HepG2 (cell line): Measurements from ENCODE around the gene SSU72. TPM values are rescaled to one million over a fixed set of nuclear protein-coding genes. Genes with fewer than 3 reads are reported as not detected.

ENCODE experiments used
- ATAC-seq: fragments of 200-7000 bp; cut with Tn5 transposase; 3 replicates; pipeline ENCODE4 v1.9.1; 2020; ENCODE audit warnings: mild to moderate bottlenecking, moderate library complexity
- BruUV-seq: library from RNA; stranded (reverse); fragments of 400-500 nt; replicated peaks from 2 replicates; lab custom pipeline; 2021; lab: Mats Ljungman, UMichigan
- CTCF ChIA-PET: fragments of 300-600 bp; formaldehyde crosslinking; extraction: SDS; loops from one replicate; lab custom pipeline; 2021; ENCODE audit warnings: low total read pairs, inconsistent platforms, low intra/inter-chr PET ratio; lab: Yijun Ruan, JAX
- POLR2A ChIA-PET: fragments of 350-600 bp; sonication (Branson Sonifier 250); formaldehyde crosslinking; loops from one replicate; lab custom pipeline; 2020; ENCODE audit warnings: antibody characterized with exemption, inconsistent platforms; lab: Yijun Ruan, JAX
- DNase-seq: peaks from one replicate; pipeline ENCODE4 v3.0.0-alpha.2; 2015; ENCODE audit warnings: low spot score
- FAIRE-seq: peaks from 3 replicates; lab custom pipeline; 2011; peaks lifted over from hg19 to GRCh38; lab: Jason Lieb, UNC
- H2AFZ ChIP-seq: one replicate; pipeline ENCODE4 v1.6.1; 2011; ENCODE audit warnings: low read length, inconsistent platforms
- H3K27ac ChIP-seq: fragments of 300-600 bp; 3 replicates; pipeline ENCODE4 v1.8.0; 2011; ENCODE audit warnings: mixed run types, mild to moderate bottlenecking, mixed read lengths, low read length, inconsistent platforms; ENCODE audit not compliant: insufficient read depth; ENCODE audit errors: extremely low read length
- H3K27me3 ChIP-seq, 2 experiments: fragments of 200-600 bp in 1 of 2; 2 replicates in 1 of 2; 3 replicates in 1 of 2; pipeline versions ENCODE4 v1.6.0 to v1.8.0; 2011; ENCODE audit warnings: low read length in 2 of 2, mild to moderate bottlenecking in 2 of 2, moderate library complexity in 2 of 2, inconsistent platforms in 1 of 2; ENCODE audit not compliant: insufficient read depth in 2 of 2, control insufficient read depth in 1 of 2
- H3K36me3 ChIP-seq, 2 experiments: fragments of 200-600 bp in 1 of 2; replicated peaks in 1 of 2; 2 replicates in 1 of 2; 3 replicates in 1 of 2; pipeline versions ENCODE4 v1.5.1 to v1.8.0; 2011; ENCODE audit warnings: low read length in 2 of 2, inconsistent platforms in 1 of 2; ENCODE audit not compliant: insufficient read depth in 2 of 2, control insufficient read depth in 1 of 2
- H3K4me1 ChIP-seq: 2 replicates; pipeline ENCODE4 v1.5.1; 2012; ENCODE audit warnings: low read length, inconsistent platforms; ENCODE audit not compliant: insufficient read depth
- H3K4me2 ChIP-seq: 2 replicates; pipeline ENCODE4 v1.6.0; 2011; ENCODE audit warnings: low read depth, low read length, inconsistent platforms
- H3K4me3 ChIP-seq, 3 experiments: fragments of 200-600 bp in 1 of 3; sonication (generic), shearing (Covaris generic) in 1 of 3; replicated peaks in 1 of 3; 2 replicates each; pipeline ENCODE4 v1.5.1; 2011 to 2016; ENCODE audit warnings: low read length in 3 of 3, inconsistent platforms in 2 of 3, low read depth in 2 of 3, mild to moderate bottlenecking in 2 of 3, control low read depth in 1 of 3, mixed read lengths in 1 of 3; ENCODE audit not compliant: insufficient read depth in 1 of 3
- H3K79me2 ChIP-seq: one replicate; pipeline ENCODE4 v1.6.1; 2011; ENCODE audit warnings: low read length, inconsistent platforms; ENCODE audit not compliant: insufficient read depth
- H3K9ac ChIP-seq: 2 replicates; pipeline ENCODE4 v1.6.0; 2011; ENCODE audit warnings: mild to moderate bottlenecking, low read depth, low read length, inconsistent platforms; ENCODE audit not compliant: insufficient read depth
- H3K9me3 ChIP-seq: 2 replicates; pipeline ENCODE4 v1.5.1; 2012; ENCODE audit warnings: mild to moderate bottlenecking, low read length
- H4K20me1 ChIP-seq: 2 replicates; pipeline ENCODE4 v1.6.0; 2011; ENCODE audit warnings: inconsistent platforms, mild to moderate bottlenecking, low read length, moderate library complexity; ENCODE audit not compliant: insufficient read depth
- CCAR2 ChIP-seq: fragments of 200-400 bp; formaldehyde crosslinking; optimal IDR thresholded peaks from 2 replicates; pipeline ENCODE3; 2018; ENCODE audit warnings: low read depth, mild to moderate bottlenecking, low read length, moderate library complexity
- CHD2 ChIP-seq: IDR thresholded peaks from 2 replicates; pipeline ENCODE4 v1.6.1; 2011; ENCODE audit warnings: low read depth, low read length, improper control_type of control experiment
- FOXK2 ChIP-seq: fragments of 450-650 bp; IDR thresholded peaks from 2 replicates; pipeline ENCODE4 v1.6.1; 2016
- GABPB1 ChIP-seq: IDR thresholded peaks from 2 replicates; pipeline ENCODE4 v1.6.1; 2016; ENCODE audit warnings: mild to moderate bottlenecking, missing genetic modification reagents, moderate library complexity, missing compliant biosample characterization
- HINFP ChIP-seq: sonication (generic); formaldehyde crosslinking; IDR thresholded peaks from 2 replicates; pipeline ENCODE4 v1.4.0; 2020; ENCODE audit warnings: low read depth, mild to moderate bottlenecking, missing genetic modification reagents
- KLF15 ChIP-seq: sonication (generic); formaldehyde crosslinking; IDR thresholded peaks from 2 replicates; pipeline ENCODE4 v1.8.1; 2023; ENCODE audit warnings: borderline replicate concordance, mild to moderate bottlenecking, inconsistent platforms, missing genetic modification reagents, mixed read lengths
- NCOA2 ChIP-seq: sonication (generic); formaldehyde crosslinking; IDR thresholded peaks from 2 replicates; pipeline ENCODE4 v1.8.0; 2022; ENCODE audit warnings: inconsistent platforms
- NPAS2 ChIP-seq: sonication (generic); formaldehyde crosslinking; IDR thresholded peaks from 2 replicates; pipeline ENCODE4 v1.8.0; 2022; ENCODE audit warnings: mild to moderate bottlenecking, missing genetic modification reagents, borderline replicate concordance
- POLR2A ChIP-seq, 2 experiments: IDR thresholded peaks; 2 replicates each; pipeline ENCODE4 v1.6.1; 2011; ENCODE audit warnings: low read depth in 2 of 2, low read length in 2 of 2, mild to moderate bottlenecking in 1 of 2, moderate library complexity in 1 of 2; ENCODE audit not compliant: insufficient read depth in 1 of 2
- PRDM4 ChIP-seq: sonication (generic); formaldehyde crosslinking; IDR thresholded peaks from 2 replicates; pipeline ENCODE4 v1.9.0; 2021; ENCODE audit warnings: missing genetic modification reagents, borderline replicate concordance
- TBL1XR1 ChIP-seq: fragments of 150-350 bp; IDR thresholded peaks from 2 replicates; pipeline ENCODE4 v1.6.1; 2014; ENCODE audit warnings: borderline replicate concordance, low read length; ENCODE audit not compliant: partially characterized antibody
- ZBTB2 ChIP-seq: sonication (generic); formaldehyde crosslinking; IDR thresholded peaks from 2 replicates; pipeline ENCODE4 v1.8.0; 2022; ENCODE audit warnings: low read depth, missing genetic modification reagents
- ZBTB26 ChIP-seq: IDR thresholded peaks from 2 replicates; pipeline ENCODE4 v1.6.1; 2016; ENCODE audit warnings: missing compliant biosample characterization, missing genetic modification reagents, borderline replicate concordance
- ZNF773 ChIP-seq: sonication (generic); formaldehyde crosslinking; IDR thresholded peaks from 2 replicates; pipeline ENCODE4 v1.4.0; 2020; ENCODE audit warnings: missing genetic modification reagents, borderline replicate concordance
- ZNF777 ChIP-seq: sonication (generic); formaldehyde crosslinking; IDR thresholded peaks from 2 replicates; pipeline ENCODE4 v1.4.0; 2020; ENCODE audit warnings: missing genetic modification reagents
- ZNF792 ChIP-seq: IDR thresholded peaks from 2 replicates; pipeline ENCODE4 v1.6.1; 2016
- ZNF883 ChIP-seq: sonication (generic); formaldehyde crosslinking; IDR thresholded peaks from 2 replicates; pipeline ENCODE4 v1.5.1; 2020; ENCODE audit warnings: mild to moderate bottlenecking, missing genetic modification reagents; ENCODE audit errors: not compliant biosample characterization
- WGBS: methylation state at CpG from one replicate; pipeline ENCODE4 v1.1.6; 2017; ENCODE audit warnings: low lambda C conversion rate; 5-methylcytosine and 5-hydroxymethylcytosine counted together
- in situ Hi-C: cut with HindIII; loops from 2 replicates; pipeline ENCODE4 v1.10.0; 2017; ENCODE audit warnings: low pct_unique_long_range_greater_than_20kb; ENCODE audit not compliant: extremely low pct_ligation_motif_present
- intact Hi-C: fragments of 100-400 bp; cut with micrococcal nuclease; formaldehyde crosslinking; loops from one replicate; pipeline ENCODE4 v1.10.0; 2022; ENCODE audit not compliant: unreplicated experiment
- polyA plus RNA-seq, 8 experiments: library from polyadenylated mRNA; depleted of rRNA in 3 of 8; stranded (reverse) in 7 of 8; unstranded in 1 of 8; fragments of >200 nt; fragmentation: Illumina TruSeq in 4 of 8; extraction: Trizol in 4 of 8; gene quantifications; 2 replicates each; pipeline versions ENCODE4 v1.2.1 to v1.2.3, GENCODE V29; 2011 to 2016; ENCODE audit warnings: low read depth in 4 of 8, missing spikeins in 1 of 8, mixed read lengths in 1 of 8; ENCODE audit not compliant: insufficient read depth in 1 of 8
- total RNA-seq, 5 experiments: library from RNA; depleted of rRNA; stranded (reverse); fragments of >200 nt; fragmentation: Illumina TruSeq; extraction: Trizol; gene quantifications; 2 replicates each; pipeline ENCODE4 v1.2.3, GENCODE V29; 2016; ENCODE audit warnings: low read depth in 1 of 5

SSU72 gene
- total and polyA plus RNA-seq, 2 of the 13 experiments (the other 11 are each of a cell fraction or from before 2014, with no cell fraction given) = 42.8 to 67.1 TPM

DNA sequence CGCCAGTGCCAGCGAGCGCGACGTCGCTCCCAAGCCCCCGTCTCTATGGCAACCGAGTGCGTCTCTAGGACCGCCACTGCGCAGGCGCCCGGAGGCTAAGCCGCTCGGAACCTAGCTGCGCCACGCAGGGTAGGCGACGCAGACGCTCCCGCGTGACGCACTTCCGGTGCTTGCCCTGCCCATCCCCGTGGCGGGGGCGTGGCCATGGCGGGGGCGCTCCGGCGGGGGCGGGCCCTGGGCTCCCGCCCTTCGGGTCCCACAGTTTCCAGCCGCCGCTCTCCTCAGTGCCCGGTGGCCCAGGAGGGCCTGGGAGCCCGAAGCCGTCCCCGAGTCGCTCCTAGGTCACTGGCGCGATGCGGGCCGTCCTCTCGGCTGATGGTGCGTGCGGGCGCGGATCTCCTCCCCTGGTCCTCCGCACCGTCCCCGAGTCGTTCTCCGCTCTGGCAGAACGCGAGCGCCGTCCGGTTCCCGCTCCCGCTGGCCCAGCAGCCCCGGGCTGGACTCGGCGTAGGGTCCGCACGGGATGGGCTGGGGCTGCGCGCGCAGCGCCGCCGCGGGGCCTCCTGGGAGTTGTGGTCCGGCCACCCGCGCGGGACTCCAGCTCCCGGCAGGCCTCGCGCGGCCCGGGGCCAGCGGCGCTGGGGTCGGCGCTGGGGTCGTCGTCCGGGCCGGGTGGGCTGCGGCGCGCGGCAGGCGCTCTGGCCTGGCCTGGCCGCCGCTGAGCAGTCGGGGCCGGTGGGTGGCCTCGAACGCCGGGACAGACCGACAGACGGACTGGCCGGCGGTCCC is 40.8 kb upstream of the SSU72 start, which contains the start of gene MIB2:
Gene MIB2 (plus strand): TSS at position 245 of the 789 bp plus-strand sequence. CDS start 7,953 bp downstream, outside the sequence.
- peak within 1 kb of the TSS; percentile 99 for H3K27ac ChIP-seq
- no CpG with 5 or more reads among the region's 107 CpGs for WGBS
- H3K36me3 ChIP-seq = peaks cover 1 to 14% of the 10 kb centered on the region in 2 experiments; a peak in 2 of 5 replicates
- intact Hi-C loops (no loop called here), in situ Hi-C loops (loop anchor here (5.0 kb wide), 1 partner anchor 38 kb away; no protein-coding TSS in a partner anchor)
- no peak for FAIRE-seq
- ATAC-seq = peak; percentile 85
- no peak within 1 kb of the TSS for H2AFZ ChIP-seq
- peak within 1 kb of the TSS; percentile 90 to 100 (median 98) for H3K4me3 ChIP-seq
- H3K4me1 ChIP-seq = peaks cover 44% of the 10 kb centered on the region
- peak within 1 kb of the TSS; percentile 100 for H3K9ac ChIP-seq
- no peaks in the 10 kb centered on the region; a peak in 2 of 5 replicates for H3K27me3 ChIP-seq
- peak; percentile 94 for DNase-seq
- ChIA-PET POLR2A (interaction anchor here (0.7 to 3.3 kb wide), 11 partner anchors 12 to 182 kb away, joined by 3 to 29 read pairs (median 4); no protein-coding TSS in a partner anchor), CTCF (no interaction called here)
- no peaks in the 10 kb centered on the region for H3K9me3 ChIP-seq
- peaks cover 18% of the 10 kb centered on the region for H3K79me2 ChIP-seq
- BruUV-seq = no TSS peak
- H4K20me1 ChIP-seq = peaks cover 8% of the 10 kb centered on the region; the same call in 1 of the 2 replicates
- peak within 1 kb of the TSS; percentile 91 for H3K4me2 ChIP-seq
- TF ChIP-seq ZNF773 (CRISPR knock-in tag) (0 out of 2 replicates have a peak, but pooled peaks have one; percentile 79), ZNF777 (no peak; the same call in none of the 2 replicates), KLF15 (CRISPR knock-in tag) (no peak), CHD2 (no peak), NCOA2 (CRISPR knock-in tag) (peak; percentile 13; the same call in 1 of the 2 replicates), NPAS2 (CRISPR knock-in tag) (no peak), FOXK2 (no peak), PRDM4 (no peak), ZBTB2 (CRISPR knock-in tag) (peak; percentile 95), ZNF792 (CRISPR knock-in tag) (no peak), GABPB1 (CRISPR knock-in tag) (peak; percentile 98), CCAR2 (no peak), ZNF883 (peak; percentile 56), HINFP (CRISPR knock-in tag) (peak; percentile 88; the same call in 1 of the 2 replicates), POLR2A (IDR thresholded peaks at IDR 0.05; ENCODE audit: insufficient read depth in 1 of 2, low read depth in 2 of 2, low read length in 2 of 2) (peak in 1 of 2 experiments; percentile 85; a peak in 2 of 4 replicates), ZBTB26 (CRISPR knock-in tag) (peak; percentile 49; the same call in 1 of the 2 replicates), TBL1XR1 (no peak)
